DND-41 (cell line): ENCODE data around the gene ADPRHL1.

Experiments used
- ATAC-seq: fragments of 200-7000 bp; cut with Tn5 transposase; 3 replicates; pipeline ENCODE4 v1.9.1; 2021; ENCODE audit warnings: low read depth; ENCODE audit not compliant: insufficient read depth
- DNase-seq: peaks from one replicate; pipeline ENCODE4 v3.0.0-alpha.2; 2020
- H2AFZ ChIP-seq: 2 replicates; pipeline ENCODE4 v1.6.0; 2012; ENCODE audit warnings: low read depth, low read length
- H3K27ac ChIP-seq: 2 replicates; pipeline ENCODE4 v1.5.1; 2012; ENCODE audit warnings: low read length, inconsistent platforms
- H3K27me3 ChIP-seq: fragments of 200-600 bp; sonication (generic); 2 replicates; pipeline ENCODE4 v1.6.0; 2012; ENCODE audit warnings: low read length, mild to moderate bottlenecking, inconsistent platforms; ENCODE audit not compliant: insufficient read depth, poor library complexity
- H3K36me3 ChIP-seq: 2 replicates; pipeline ENCODE4 v1.5.1; 2012; ENCODE audit warnings: low read length, inconsistent platforms; ENCODE audit not compliant: insufficient read depth
- H3K4me1 ChIP-seq: 2 replicates; pipeline ENCODE4 v1.5.1; 2012; ENCODE audit warnings: mild to moderate bottlenecking, low read length; ENCODE audit not compliant: insufficient read depth
- H3K4me2 ChIP-seq: 2 replicates; pipeline ENCODE4 v1.6.0; 2012; ENCODE audit warnings: mild to moderate bottlenecking, moderate library complexity, low read length, inconsistent platforms; ENCODE audit not compliant: insufficient read depth
- H3K4me3 ChIP-seq, 2 experiments: fragments of 200-600 bp in 1 of 2; shearing (Covaris generic) in 1 of 2; 2 replicates each; pipeline ENCODE4 v1.5.1; 2012 to 2016; ENCODE audit warnings: inconsistent platforms in 2 of 2, low read length in 2 of 2, mild to moderate bottlenecking in 2 of 2, low read depth in 1 of 2, moderate library complexity in 1 of 2
- H3K79me2 ChIP-seq: 2 replicates; pipeline ENCODE4 v1.6.0; 2012; ENCODE audit warnings: low read length, inconsistent platforms; ENCODE audit not compliant: insufficient read depth
- H3K9ac ChIP-seq: 2 replicates; pipeline ENCODE4 v1.6.0; 2012; ENCODE audit warnings: low read depth, mild to moderate bottlenecking, inconsistent platforms, low read length, moderate library complexity
- H3K9me3 ChIP-seq: 2 replicates; pipeline ENCODE4 v1.5.1; 2012; ENCODE audit warnings: low read length, moderate library complexity, mild to moderate bottlenecking, inconsistent platforms; ENCODE audit not compliant: insufficient read depth, severe bottlenecking
- H4K20me1 ChIP-seq: 2 replicates; pipeline ENCODE4 v1.6.0; 2012; ENCODE audit warnings: low read length; ENCODE audit not compliant: insufficient read depth
- EZH2 ChIP-seq: IDR thresholded peaks from 3 replicates; pipeline ENCODE4 v1.6.1; 2012; ENCODE audit warnings: borderline replicate concordance, low read depth, mild to moderate bottlenecking, moderate library complexity, low read length, inconsistent platforms; ENCODE audit not compliant: severe bottlenecking
- TF ChIP-seq, protein P1 (sequence below): IDR thresholded peaks from 2 replicates; pipeline ENCODE4 v1.5.1; 2012; ENCODE audit warnings: borderline replicate concordance, low read length, moderate library complexity, mild to moderate bottlenecking; ENCODE audit not compliant: poor library complexity, severe bottlenecking; ENCODE audit errors: extremely low read depth

ADPRHL1 gene

DNA sequence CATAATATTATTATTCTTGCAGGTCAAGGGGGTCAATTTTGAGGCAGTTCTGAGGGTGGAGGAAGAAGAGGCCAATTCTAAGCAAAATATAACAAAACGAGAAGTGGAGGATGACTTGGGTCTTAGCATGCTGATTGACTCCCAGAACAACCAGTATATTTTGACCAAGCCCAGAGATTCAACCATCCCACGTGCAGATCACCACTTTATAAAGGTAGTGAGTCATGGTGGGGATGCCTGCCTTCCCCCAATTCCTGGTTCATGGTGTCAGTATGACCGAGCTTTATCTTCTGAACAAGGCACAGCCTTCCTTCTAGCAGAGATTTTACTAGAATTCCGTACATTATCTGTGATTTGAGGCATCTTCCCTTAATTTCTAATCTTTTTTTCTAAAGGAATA is 46.6 kb upstream of the ADPRHL1 start:
- Histone ChIP-seq H3K36me3 (peaks cover 95% of the 10 kb centered on the region), H3K9ac (no peak overlapping the region), H3K27ac (no peak overlapping the region), H3K4me3 (no peak overlapping the region), H3K79me2 (no peaks in the 10 kb centered on the region), H3K4me1 (0 out of 2 replicates have a peak, but pooled peaks cover 3% of the 10 kb centered on the region), H2AFZ (no peak overlapping the region), H3K4me2 (no peak overlapping the region), H4K20me1 (peaks cover 8% of the 10 kb centered on the region; the same call in 1 of the 2 replicates), H3K27me3 (no peaks in the 10 kb centered on the region), H3K9me3 (no peaks in the 10 kb centered on the region)
- DNase-seq (no peak), ATAC-seq (no peak)
- no peak for TF ChIP-seq EZH2
- TF ChIP-seq, protein P1, sequence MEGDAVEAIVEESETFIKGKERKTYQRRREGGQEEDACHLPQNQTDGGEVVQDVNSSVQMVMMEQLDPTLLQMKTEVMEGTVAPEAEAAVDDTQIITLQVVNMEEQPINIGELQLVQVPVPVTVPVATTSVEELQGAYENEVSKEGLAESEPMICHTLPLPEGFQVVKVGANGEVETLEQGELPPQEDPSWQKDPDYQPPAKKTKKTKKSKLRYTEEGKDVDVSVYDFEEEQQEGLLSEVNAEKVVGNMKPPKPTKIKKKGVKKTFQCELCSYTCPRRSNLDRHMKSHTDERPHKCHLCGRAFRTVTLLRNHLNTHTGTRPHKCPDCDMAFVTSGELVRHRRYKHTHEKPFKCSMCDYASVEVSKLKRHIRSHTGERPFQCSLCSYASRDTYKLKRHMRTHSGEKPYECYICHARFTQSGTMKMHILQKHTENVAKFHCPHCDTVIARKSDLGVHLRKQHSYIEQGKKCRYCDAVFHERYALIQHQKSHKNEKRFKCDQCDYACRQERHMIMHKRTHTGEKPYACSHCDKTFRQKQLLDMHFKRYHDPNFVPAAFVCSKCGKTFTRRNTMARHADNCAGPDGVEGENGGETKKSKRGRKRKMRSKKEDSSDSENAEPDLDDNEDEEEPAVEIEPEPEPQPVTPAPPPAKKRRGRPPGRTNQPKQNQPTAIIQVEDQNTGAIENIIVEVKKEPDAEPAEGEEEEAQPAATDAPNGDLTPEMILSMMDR, result no peak

DNA sequence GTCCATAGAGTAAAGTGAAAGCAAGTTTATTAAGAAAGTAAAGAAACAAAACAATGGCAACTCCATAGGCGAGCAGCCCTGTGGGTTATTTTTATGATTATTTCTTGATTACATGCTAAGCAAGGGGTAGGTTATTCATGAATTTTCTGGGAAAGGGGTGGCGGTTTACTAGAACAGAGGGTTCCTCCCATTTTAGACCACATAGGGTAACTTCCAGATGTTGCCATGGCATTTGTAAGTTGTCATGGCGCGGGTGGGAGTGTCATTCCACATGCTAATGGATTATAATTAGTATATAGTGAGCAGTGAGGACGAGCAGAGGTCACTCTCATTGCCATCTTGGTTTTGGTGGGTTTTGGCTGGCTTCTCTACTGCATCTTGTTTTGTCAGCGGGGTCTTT is 45.6 kb upstream of the ADPRHL1 start:
- ATAC-seq (no peak), DNase-seq (no peak)
- H3K27me3 ChIP-seq, result no peaks in the 10 kb centered on the region
- peaks cover 90% of the 10 kb centered on the region for H3K36me3 ChIP-seq
- no peaks in the 10 kb centered on the region for H3K9me3 ChIP-seq
- H3K4me2 ChIP-seq, result no peak overlapping the region
- TF ChIP-seq, protein P1, result no peak
- no peak for TF ChIP-seq EZH2
- no peak overlapping the region for H3K4me3 ChIP-seq
- no peak overlapping the region for H3K27ac ChIP-seq
- peaks cover 8% of the 10 kb centered on the region; the same call in 1 of the 2 replicates for H4K20me1 ChIP-seq
- H3K79me2 ChIP-seq, result peaks cover 4% of the 10 kb centered on the region; the same call in 1 of the 2 replicates
- H2AFZ ChIP-seq, result no peak overlapping the region
- 0 out of 2 replicates have a peak, but pooled peaks cover 3% of the 10 kb centered on the region for H3K4me1 ChIP-seq
- no peak overlapping the region for H3K9ac ChIP-seq

DNA sequence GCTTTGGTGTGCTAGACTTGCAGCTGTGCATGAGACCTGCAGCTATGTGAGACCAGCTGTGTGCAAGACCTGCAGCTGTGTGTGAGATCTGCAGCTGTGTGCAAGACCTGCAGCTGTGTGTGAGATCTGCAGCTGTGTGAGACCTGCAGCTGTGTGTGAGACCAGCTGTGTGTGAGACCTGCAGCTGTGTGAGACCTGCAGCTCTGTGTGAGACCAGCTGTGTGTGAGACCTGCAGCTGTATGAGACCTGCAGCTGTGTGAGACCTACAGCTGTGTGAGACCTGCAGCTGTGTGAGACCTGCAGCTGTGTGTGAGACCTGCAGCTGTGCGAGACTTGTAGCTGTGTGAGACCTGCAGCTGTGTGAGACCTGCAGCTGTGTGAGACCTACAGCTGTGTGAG is 43.9 kb upstream of the ADPRHL1 start:
- H3K4me2 ChIP-seq, result no peak overlapping the region
- H3K4me3 ChIP-seq, result no peak overlapping the region
- DNase-seq (no peak), ATAC-seq (no peak)
- H3K27me3 ChIP-seq, result no peaks in the 10 kb centered on the region
- H2AFZ ChIP-seq, result no peak overlapping the region
- TF ChIP-seq, protein P1, result no peak
- no peak for TF ChIP-seq EZH2
- H3K36me3 ChIP-seq, result peaks cover 74% of the 10 kb centered on the region
- peak overlapping the region; percentile 11; the same call in 1 of the 2 replicates for H3K27ac ChIP-seq
- H3K9me3 ChIP-seq, result no peaks in the 10 kb centered on the region
- peaks cover 8% of the 10 kb centered on the region; the same call in 1 of the 2 replicates for H4K20me1 ChIP-seq
- no peak overlapping the region for H3K9ac ChIP-seq
- peaks cover 11% of the 10 kb centered on the region for H3K4me1 ChIP-seq
- H3K79me2 ChIP-seq, result peaks cover 6% of the 10 kb centered on the region
